ENCODE data around the gene IL17RE. TPM values are rescaled to one million over a fixed set of nuclear protein-coding genes. Genes with fewer than 3 reads are reported as not detected.

Gene IL17RE
- total and polyA plus RNA-seq, 9 of the 15 experiments (the other 6 are each of a cell fraction or from before 2014, with no cell fraction given), result 0.32 to 1.9 (median 0.51) TPM; not detected in 4

DNA sequence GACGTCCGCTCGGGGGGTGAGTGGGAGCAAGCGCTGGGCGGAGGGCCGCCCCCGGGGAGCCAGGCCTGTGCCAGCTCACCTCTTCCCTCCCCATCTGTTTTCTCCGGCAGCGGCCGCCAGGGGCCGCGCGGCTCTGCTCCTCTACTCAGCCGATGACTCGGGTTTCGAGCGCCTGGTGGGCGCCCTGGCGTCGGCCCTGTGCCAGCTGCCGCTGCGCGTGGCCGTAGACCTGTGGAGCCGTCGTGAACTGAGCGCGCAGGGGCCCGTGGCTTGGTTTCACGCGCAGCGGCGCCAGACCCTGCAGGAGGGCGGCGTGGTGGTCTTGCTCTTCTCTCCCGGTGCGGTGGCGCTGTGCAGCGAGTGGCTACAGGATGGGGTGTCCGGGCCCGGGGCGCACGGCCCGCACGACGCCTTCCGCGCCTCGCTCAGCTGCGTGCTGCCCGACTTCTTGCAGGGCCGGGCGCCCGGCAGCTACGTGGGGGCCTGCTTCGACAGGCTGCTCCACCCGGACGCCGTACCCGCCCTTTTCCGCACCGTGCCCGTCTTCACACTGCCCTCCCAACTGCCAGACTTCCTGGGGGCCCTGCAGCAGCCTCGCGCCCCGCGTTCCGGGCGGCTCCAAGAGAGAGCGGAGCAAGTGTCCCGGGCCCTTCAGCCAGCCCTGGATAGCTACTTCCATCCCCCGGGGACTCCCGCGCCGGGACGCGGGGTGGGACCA lies 30.4 kb downstream of the IL17RE start (continued):
- TF ChIP-seq, protein P1, sequence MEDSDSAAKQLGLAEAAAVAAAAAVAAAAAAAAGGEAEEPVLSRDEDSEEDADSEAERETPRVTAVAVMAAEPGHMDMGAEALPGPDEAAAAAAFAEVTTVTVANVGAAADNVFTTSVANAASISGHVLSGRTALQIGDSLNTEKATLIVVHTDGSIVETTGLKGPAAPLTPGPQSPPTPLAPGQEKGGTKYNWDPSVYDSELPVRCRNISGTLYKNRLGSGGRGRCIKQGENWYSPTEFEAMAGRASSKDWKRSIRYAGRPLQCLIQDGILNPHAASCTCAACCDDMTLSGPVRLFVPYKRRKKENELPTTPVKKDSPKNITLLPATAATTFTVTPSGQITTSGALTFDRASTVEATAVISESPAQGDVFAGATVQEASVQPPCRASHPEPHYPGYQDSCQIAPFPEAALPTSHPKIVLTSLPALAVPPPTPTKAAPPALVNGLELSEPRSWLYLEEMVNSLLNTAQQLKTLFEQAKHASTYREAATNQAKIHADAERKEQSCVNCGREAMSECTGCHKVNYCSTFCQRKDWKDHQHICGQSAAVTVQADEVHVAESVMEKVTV (CRISPR knock-in tag; IDR thresholded peaks at IDR 0.05), result peak; percentile 52
- no peak for TF ChIP-seq SMAD1 (IDR thresholded peaks at IDR 0.05; ENCODE audit: low read depth, low read length, partially characterized antibody)
- 0 out of 2 replicates have a peak, but pooled peaks have one; percentile 8 for TF ChIP-seq CBFA2T2 (conservative IDR thresholded peaks at IDR 0.05)
- no peak for TF ChIP-seq ELF2 (CRISPR knock-in tag; IDR thresholded peaks at IDR 0.05)
- TF ChIP-seq MXI1 (IDR thresholded peaks at IDR 0.05; ENCODE audit: low read depth, low read length), result no peak
- no peak for TF ChIP-seq KLF10 (CRISPR knock-in tag; IDR thresholded peaks at IDR 0.05)
- no peak; the same call in 1 of the 2 replicates for TF ChIP-seq ZNF24 (IDR thresholded peaks at IDR 0.05)
- peak; percentile 72 for TF ChIP-seq RBBP5 (IDR thresholded peaks at IDR 0.05; ENCODE audit: borderline replicate concordance, insufficient read depth, low read length, poor library complexity, severe bottlenecking)
- peak; percentile 32 for TF ChIP-seq FUS (optimal IDR thresholded peaks at IDR 0.05; ENCODE audit: low read depth, low read length)
- peak; percentile 76 for TF ChIP-seq PHF20 (IDR thresholded peaks at IDR 0.05; ENCODE audit: partially characterized antibody)
- no peak for TF ChIP-seq HLTF (IDR thresholded peaks at IDR 0.05)
- TF ChIP-seq, protein P2, sequence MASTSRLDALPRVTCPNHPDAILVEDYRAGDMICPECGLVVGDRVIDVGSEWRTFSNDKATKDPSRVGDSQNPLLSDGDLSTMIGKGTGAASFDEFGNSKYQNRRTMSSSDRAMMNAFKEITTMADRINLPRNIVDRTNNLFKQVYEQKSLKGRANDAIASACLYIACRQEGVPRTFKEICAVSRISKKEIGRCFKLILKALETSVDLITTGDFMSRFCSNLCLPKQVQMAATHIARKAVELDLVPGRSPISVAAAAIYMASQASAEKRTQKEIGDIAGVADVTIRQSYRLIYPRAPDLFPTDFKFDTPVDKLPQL (IDR thresholded peaks at IDR 0.05; ENCODE audit: extremely low read depth, insufficient read length), result no peak
- no peak for TF ChIP-seq TAF9B (IDR thresholded peaks at IDR 0.05; ENCODE audit: partially characterized antibody)
- peak; percentile 36 for TF ChIP-seq TAF1 (IDR thresholded peaks at IDR 0.05; ENCODE audit: control insufficient read depth, extremely low read depth, insufficient read depth, low read length, severe bottlenecking)
- no peak; the same call in 1 of the 2 replicates for TF ChIP-seq ZNF324 (CRISPR knock-in tag; IDR thresholded peaks at IDR 0.05)
- TF ChIP-seq MTA3 (IDR thresholded peaks at IDR 0.05; ENCODE audit: borderline replicate concordance), result peak; percentile 93; the same call in 1 of the 2 replicates
- no peak for TF ChIP-seq NEUROD1 (IDR thresholded peaks at IDR 0.05; ENCODE audit: borderline replicate concordance, low read depth, low read length, partially characterized antibody)
- TF ChIP-seq GTF2A2 (tag; IDR thresholded peaks at IDR 0.05), result no peak
- no peak for TF ChIP-seq RAD51 (IDR thresholded peaks at IDR 0.05; ENCODE audit: borderline replicate concordance, low read depth)
- TF ChIP-seq ZSCAN32 (CRISPR knock-in tag; IDR thresholded peaks at IDR 0.05), result no peak
- TF ChIP-seq ZBTB1 (CRISPR knock-in tag; IDR thresholded peaks at IDR 0.05; ENCODE audit: borderline replicate concordance, low read depth), result peak; percentile 55; the same call in 1 of the 2 replicates
- no peak for TF ChIP-seq ZKSCAN3 (CRISPR knock-in tag; IDR thresholded peaks at IDR 0.05)
- peak; percentile 82 for TF ChIP-seq CHD1 (IDR thresholded peaks at IDR 0.05; ENCODE audit: low read length)
- TF ChIP-seq RBM15 (IDR thresholded peaks at IDR 0.05; ENCODE audit: insufficient read depth, low read length), result no peak
- 0 out of 2 replicates have a peak, but pooled peaks have one; percentile 65 for TF ChIP-seq FOXK1 (CRISPR knock-in tag; IDR thresholded peaks at IDR 0.05; ENCODE audit: borderline replicate concordance)

Measured in K562 (cell line).